Skin epidermis (tissue), 12 donors: ENCODE data around the gene PDGFA.

Experiments used
- H3K27ac ChIP-seq, 21 experiments: fragments of 200-600 bp; sonication (generic) in 11 of 21; one replicate each; pipeline ENCODE4 v1.5.0; 2020; ENCODE audit warnings: mild to moderate bottlenecking in 3 of 21, inconsistent platforms in 2 of 21, moderate library complexity in 2 of 21
- H3K4me3 ChIP-seq, 7 experiments: fragments of 200-600 bp; sonication (generic) in 2 of 7; one replicate each; pipeline ENCODE4 v1.5.0; 2020; ENCODE audit warnings: inconsistent platforms in 2 of 7, mild to moderate bottlenecking in 2 of 7, moderate library complexity in 1 of 7

PDGFA gene

DNA sequence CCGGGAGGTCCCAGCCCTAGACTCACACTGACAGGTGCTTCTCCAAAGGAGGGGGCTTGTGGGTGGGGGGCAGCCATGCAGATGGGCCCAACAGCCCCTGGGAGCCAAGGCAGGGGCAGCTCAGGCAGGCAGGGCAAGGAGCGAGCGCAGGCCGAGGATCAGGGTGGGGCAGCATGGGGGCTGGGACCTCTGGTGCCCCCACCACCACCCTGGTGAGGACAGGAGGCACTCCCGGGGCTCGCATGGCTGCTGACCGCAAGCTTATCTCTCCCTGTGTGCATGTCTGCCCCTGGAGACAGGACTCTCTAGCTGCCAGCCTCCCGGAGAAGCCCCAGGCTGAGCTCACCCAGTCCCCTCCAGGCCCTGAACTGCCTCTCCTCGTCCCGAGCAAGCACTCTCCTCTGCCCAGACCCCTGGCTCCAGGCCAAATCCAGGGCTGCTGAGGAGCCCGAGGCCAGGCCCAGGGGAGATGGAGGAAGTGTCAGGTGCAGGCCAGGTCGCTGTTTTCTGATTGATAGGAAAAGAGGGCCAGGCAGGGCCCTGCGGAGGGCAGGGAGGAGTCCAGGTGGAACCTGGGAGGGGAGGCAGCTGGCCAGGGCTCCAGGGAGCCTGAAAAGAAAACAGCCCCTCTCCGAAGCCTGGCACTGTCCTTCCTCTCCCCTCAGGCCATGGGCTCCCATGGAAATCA lies 39.0 kb downstream of the PDGFA start:
- Histone ChIP-seq H3K4me3 (no peak overlapping the region), H3K27ac (peak overlapping the region in 1 of 21 experiments; percentile 5)

DNA sequence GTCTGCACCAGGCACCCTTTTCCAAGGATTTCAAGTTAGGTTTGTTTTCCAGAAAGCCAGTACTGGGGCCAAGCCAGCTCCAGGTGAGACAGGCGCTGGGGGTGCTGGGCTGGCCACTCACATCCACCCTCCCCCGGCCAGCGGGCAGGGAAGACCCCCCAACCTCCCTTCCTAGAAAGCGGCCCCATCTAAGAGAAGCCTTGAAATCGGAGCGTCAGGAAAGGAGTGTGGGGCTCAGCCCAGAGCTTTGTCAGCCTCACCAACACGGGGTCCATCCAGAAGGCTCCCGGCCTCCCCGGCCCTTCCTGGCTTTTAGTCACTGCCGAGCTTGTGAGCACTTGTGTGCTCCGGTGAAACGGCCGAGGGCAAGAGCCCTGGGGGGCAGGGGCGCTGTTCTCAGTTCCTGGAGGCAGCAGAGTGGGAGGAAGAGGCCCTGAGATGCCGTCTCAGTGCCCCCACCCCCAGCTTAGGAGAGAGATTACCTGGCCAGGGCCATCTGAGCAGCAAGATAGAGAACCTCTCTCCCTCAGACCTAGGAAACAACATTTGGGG lies 39.6 kb downstream of the PDGFA start:
- no peak overlapping the region for H3K27ac ChIP-seq
- no peak overlapping the region for H3K4me3 ChIP-seq

DNA sequence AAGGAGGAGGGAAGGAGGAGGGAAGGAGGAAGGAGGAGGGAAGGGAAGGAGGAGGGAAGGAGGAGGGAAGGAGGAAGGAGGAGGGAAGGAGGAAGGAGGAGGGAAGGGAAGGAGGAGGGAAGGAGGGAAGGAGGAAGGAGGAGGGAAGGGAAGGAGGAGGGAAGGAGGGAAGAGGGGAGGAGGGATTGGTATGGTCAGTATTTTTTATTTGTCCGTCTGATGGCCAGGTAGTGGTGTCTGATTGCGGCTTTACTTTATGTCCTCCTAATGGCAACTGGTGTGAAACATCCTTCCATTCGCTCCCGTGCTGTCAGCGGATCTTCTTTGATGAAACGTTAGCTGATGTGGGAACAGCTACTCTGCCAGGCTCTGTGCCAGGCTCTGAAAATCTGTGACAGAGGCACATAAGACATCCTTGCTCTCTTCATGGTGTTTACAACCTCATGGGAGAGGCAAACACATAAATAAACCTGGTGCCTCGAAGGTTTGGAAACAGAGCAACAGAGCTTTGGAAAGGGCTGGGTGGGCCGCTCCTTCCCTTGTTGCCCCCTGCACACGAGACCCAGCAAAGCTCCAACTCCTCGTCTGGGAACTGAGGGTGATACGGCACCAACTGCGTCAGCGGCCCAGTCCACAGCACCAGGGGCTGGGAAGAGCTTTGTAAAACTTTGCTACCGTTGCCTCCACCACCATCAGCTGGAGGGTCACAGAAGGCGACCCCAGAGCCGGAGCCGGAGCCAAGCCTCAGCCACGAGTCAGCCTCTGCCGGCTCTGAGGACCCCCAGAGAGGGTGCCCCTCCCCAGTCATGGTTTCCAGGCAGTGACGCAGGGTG lies 40.3 kb downstream of the PDGFA start:
- Histone ChIP-seq H3K27ac (no peak overlapping the region), H3K4me3 (no peak overlapping the region)

DNA sequence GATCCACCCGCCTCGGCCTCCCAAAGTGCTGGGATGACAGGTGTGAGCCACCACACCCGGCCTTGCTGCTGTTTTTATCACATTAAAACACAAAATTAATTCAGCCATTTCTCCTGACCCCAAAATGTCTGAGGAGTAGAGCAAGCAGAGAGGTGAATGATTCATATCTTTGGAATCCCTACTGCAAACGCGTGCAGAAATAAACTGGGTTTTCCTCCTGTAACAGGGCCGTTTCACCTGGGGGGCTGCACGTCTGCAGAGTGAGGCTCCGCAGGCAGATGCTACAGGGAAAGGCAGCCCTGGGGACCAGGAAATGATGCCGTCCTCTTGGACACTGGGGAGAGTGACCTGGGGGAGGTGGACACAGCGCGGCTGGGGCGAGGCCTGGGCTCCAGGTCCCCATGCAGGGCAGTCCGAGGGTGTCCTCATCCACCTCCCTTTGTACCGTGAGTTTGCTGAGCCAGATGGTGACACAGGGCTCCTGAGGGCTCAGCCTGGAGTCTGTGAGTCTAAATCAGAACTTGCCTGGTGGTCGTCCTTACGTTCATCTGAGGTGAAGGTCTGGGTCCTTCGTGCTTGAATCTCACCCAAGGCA lies 41.9 kb downstream of the PDGFA start:
- Histone ChIP-seq H3K4me3 (no peak overlapping the region), H3K27ac (peak overlapping the region in 1 of 21 experiments; percentile 50)

DNA sequence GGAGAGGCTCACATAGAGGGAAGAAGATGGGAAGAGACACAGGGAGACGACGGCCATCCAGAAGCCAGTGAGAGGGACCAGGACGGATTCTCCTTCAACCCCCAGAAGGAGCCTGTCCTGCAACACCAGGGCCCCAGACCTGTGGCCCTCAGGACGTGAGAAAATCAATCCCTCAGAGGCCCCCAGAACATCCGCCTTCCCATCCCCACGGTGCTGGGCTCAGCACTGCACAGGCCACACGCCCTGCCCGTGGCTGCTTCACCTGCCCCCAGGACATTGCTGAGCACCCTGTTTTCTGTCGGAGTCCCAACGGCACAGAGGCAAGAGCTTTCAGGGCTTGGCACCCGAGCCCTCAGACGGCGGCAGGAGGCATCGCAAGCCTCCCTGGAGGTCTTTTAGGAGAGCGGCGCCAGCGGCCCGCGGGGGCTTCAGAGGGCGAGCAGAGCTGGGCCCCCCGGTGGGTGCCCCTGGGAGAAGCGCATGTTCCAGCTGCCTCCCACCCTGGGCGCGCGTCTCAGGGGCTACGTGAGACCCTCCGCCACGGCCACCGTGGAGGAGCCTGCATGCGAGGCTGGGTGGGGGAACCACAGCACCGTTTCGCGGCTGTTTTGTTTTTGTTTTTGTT lies 42.8 kb downstream of the PDGFA start:
- Histone ChIP-seq H3K27ac (no peak overlapping the region), H3K4me3 (no peak overlapping the region)

DNA sequence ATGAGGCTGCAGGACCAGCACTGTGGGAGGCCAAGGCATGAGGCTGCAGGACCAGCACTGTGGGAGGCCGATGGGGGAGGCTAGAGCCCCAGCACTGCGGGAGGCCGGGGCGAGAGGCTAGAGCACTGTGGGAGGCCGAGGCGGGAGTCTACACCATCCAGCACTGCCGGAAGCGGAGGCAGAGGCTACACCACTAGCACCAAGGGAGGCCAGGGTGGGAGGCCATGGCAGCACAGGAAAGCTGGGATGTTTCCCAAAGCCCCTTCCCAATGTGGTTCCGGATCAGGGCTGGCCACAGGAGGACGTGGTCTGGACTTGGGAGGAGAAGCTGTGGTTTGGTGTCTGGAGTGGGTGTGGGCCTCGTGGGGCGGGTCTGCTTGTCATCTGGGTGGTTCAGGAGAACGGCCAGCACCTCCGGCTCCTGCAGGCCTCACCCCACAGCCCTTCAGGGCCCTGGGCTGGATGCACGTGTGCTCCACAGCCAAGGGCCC lies 43.6 kb downstream of the PDGFA start:
- H3K27ac ChIP-seq: no peak overlapping the region
- H3K4me3 ChIP-seq: no peak overlapping the region

DNA sequence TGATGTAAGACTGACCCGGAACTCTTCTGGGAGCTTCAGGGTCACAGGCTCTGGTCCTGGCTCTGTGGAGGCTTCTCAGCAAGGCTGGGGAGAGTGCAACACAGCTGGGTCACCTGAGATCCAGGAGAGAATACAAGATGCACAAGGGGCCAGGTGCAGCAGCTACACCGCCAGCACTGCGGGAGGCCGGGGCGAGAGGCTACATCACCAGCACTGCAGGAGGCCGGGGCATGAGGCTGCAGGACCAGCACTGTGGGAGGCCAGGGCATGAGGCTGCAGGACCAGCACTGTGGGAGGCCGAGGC lies 44.3 kb downstream of the PDGFA start:
- Histone ChIP-seq H3K4me3 (no peak overlapping the region), H3K27ac (no peak overlapping the region)

DNA sequence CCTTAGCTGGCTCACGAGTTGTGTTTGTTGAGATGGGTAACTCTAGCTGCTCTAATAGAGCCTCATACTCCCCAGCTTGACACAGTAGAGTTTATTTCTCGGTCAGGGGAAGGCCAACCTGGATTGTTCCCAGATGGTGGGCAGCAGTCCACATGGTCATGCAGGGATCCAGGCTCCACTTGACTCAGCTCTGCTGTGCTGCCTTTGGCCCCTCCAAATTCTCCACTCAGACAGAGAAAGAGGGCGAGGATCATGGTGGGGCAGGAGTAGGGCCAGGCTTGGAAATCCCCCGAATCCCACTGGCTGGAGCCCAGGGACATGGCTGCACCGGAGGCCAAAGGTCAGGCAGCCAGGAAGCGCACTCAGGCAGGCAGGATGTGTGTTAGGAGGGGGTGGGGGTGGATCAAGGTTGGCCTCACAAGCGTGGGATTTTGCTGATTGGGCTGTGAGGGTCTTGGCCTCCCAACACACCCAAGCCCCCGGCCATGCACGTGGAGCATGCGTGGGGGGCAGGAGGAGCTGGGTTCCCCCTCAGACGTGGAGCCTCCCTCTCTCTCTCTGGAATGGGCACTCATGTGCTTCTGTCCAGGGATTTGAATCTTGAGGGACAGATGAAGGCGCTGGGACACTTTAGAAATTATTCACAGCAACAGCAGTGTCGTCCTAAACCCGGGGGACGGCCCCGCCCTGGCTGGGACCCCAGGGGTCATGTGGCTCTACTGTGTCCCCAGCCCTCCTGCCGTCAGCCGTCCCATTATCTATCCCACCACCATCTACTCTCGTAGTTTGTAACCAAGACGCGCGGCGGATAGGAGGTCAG lies 44.8 kb downstream of the PDGFA start:
- Histone ChIP-seq H3K27ac (no peak overlapping the region), H3K4me3 (no peak overlapping the region)

DNA sequence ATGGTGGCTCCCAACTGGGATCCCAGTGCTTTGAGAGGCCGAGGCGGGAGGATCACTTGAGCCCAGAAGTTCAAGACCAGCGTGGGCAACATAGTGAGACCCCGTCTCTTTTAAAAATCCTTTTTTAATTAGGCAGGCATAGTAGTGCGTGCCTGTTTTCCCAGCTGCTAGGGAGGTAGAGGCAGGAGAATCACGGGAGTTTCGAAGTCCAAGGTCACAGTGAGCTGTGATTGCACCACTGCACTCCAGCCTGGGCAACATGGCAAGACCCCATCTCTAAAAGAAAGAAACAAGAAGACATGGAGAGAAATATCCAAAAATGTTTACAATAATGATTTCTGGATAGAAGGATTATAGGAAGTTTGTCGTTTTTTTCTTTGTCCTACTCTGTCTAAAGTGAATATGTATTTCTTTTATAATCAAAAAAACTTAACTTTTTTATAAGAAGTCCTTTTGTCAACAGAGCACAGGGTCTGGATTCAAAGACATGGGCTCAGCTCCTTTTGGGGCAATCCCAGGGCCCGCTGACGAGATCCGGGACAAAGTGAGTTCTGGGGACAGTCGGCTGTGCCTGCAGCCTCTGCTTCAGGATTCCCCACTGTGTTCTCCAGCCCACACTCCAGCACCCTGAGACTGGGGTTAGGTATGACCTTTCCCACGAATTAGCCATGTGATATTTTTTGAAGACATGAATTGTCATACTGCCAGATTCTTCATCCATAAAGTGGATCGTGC lies 45.6 kb downstream of the PDGFA start:
- Histone ChIP-seq H3K27ac (no peak overlapping the region), H3K4me3 (no peak overlapping the region)

DNA sequence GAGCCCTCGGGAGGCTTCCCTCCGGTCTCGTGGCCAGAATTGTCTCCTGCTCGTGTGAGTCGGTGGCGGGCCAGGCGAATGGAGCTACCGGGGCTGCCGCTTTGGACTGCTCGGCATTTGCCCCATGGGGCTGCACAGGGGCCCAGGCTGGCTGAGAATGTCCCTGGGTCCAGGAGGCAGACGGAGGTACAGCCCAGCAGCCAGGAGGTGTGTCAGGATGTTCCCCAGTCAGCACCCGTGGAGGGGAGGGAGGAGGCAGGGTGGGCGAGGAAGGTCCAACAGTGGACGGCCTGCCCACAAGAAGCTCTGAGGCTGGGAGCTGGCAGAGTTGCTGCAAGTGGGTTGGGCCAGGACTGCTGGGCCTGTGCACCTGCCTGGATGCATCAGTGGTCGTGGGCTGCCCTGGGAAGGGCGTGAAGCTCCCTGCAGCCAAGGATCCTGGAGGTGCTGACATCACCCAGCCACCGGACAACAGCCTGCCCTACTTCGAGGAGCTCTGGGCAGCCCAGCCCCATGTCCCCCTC lies 46.4 kb downstream of the PDGFA start:
- no peak overlapping the region for H3K27ac ChIP-seq
- no peak overlapping the region for H3K4me3 ChIP-seq

DNA sequence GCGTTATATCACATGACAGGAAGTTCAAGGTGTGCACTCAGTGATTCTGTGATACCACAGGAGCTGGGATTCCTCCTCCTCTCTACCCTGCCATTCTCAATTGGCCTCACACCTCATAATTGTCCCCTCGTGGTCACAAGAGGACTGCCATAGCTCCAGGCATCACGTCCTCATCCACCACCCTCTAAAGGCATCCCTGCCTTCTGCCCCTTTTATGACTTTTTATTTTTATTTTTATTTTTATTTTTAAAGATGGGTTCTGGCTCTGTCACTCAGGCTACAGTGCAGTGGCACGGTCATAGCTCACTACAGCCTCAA lies 47.0 kb downstream of the PDGFA start:
- Histone ChIP-seq H3K4me3 (no peak overlapping the region), H3K27ac (peak overlapping the region in 3 of 21 experiments; percentile 12 to 65 (median 25))

DNA sequence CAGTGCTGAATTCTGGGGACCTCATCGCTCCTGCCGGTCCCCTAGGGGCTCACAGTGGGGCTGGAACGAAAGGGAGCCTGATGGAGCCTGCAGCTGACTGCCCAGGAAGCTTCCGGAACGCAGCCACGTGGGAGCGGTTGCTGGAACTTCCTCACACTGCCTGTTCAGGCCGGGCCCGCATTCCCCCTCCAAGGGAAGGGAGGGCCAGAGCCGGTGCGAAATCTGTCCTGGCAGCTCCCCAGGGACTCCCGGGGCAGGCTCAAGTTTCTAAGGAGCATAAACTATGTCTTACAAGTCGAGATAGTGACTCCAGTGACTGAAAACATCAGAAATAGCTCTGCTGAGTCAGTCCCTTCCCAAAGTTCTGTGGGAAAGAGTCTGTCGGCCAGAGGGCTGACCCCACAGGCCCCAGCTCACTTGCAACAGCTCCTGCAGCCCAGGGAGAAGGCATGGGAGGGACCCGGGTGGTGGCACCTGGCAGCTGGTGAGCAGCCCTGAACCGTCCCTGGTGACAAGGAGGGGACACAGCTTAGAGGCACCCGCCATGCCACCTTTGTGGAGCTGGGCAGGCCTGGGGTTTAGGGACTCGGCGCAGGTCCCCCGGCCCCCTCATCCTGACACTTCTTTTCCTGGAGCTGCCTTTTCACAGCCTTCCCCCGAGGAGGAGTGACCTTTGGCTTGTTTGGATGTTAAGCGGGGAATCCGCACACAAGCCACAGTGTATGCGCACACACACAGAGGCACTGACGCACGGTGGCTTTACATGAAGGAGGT lies 47.6 kb downstream of the PDGFA start:
- Histone ChIP-seq H3K27ac (peak overlapping the region in 14 of 21 experiments; percentile 12 to 75 (median 34)), H3K4me3 (no peak overlapping the region)

DNA sequence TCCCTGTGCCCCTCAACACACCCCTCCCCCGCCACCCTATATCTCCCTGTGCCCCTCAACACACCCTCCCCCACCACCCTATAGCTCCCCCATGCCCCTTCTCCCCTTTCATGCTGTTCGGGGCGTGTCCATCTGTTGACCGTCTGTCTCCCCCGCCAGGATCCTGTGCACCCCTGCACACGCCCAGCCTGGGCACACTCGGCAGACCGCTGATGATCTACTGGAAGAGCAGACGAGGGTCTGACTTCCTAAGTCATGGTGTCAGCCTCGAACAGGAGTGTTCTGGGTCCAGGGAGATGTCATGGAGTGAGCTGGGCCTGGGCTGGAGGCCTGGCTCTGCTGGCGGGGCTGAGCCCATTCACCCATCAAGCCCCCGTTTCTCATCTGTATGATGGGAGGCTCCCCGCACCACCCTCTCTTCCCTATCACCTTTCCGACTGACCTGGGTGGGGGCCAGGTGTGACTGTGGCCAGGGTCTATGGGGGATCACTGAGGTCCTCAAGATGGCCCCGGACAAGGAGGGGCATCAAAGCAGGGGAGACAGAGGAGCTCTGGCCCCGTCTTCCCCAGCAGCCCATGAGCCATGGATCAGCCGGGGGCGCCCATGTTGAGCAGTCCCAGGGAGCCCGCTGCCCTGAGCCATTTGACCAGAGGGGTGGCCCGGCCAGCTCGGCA lies 48.3 kb downstream of the PDGFA start:
- Histone ChIP-seq H3K27ac (peak overlapping the region in 14 of 21 experiments; percentile 12 to 75 (median 34)), H3K4me3 (no peak overlapping the region)

DNA sequence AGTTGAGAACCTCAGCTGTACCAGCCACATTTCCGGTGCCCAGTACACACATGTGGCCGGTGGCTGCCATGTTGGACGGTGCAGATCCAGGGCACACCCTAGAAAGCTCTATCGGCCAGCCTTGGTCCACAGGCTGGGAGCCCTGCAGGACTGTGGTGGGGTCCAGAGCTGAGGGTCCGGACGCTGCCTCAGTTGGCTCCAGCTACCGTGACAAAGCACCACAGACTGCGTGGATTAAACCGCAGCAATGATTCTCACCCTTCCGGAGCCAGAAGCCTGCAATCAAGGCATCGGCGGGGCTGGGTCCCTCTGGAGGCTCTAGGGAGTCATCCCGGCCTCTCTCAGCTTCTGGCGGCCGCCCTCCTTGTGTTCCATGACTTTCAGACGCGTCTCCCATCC lies 50.1 kb downstream of the PDGFA start:
- H3K4me3 ChIP-seq: no peak overlapping the region
- peak overlapping the region in 6 of 21 experiments; percentile 18 to 64 (median 42) for H3K27ac ChIP-seq

DNA sequence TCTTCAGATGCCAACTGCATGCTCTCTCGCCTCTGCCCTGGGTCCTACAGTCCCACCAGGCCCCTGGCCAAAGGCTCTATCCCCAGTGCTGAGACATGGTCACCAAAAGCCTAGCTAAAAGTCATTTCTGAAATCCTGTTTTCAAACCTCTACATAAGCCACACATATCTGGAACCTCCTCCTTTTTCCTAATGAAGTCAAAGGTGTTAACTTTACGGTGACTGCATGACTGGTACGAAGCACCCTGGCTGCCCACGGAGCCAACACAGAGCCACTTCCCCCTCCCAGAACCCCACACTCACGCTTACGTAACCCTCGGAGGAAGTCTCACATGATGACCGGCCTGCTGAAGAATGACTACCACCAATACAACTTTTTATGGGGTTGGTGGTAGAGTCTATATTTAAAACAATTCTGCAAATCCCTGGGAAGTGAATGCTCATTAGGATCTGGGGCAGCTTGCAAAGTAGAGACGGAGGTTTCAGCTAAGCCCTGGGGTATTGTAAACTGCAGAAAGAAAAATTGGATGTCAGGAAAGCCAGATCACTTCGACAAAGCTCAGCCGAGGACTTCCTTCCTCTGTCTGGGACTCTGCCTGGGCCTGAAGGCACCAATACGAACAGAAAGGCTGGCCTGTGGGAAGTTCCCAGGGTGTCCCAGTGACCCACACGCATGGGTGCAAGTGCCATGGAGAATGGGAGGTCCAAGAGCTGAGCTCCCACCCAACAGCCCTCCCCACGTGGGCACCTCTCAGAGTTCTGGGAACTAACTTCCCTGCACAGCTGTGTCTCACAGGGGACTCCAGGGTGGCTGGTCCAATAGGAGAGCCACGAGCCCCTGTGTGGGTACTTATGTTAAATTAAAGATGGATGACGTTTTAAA lies 50.7 kb downstream of the PDGFA start:
- Histone ChIP-seq H3K4me3 (no peak overlapping the region), H3K27ac (peak overlapping the region in 7 of 21 experiments; percentile 3 to 64 (median 42))

DNA sequence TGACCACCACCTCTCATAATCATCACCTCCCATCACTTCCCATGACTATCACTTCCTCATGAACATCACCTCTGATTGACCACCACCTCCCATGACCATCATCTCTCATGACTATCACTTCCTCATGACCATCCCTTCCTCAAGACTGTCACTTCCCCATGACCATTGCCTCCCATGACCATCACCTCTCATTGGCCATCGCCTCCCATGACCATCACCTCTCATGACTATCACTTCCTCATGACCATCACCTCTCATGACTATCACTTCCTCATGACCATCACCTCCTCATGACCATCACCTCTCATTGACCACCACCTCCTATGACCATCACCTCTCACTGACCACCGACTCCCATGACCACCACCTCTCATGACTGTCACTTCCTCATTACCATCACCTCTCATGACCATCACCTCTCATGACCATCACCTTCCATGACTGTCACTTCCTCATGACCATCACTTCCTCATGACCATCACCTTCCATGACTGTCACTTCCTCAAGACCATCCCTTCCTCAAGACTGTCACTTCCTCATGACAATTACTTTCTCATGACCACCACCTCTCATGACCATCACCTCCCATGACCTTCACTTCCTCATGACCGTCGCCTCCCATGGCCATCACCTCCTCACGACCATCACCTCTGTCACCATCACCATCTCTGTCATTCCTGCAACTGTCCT lies 51.6 kb downstream of the PDGFA start:
- no peak overlapping the region for H3K4me3 ChIP-seq
- H3K27ac ChIP-seq: peak overlapping the region in 3 of 21 experiments; percentile 3 to 64 (median 57)
